Activated CD8-positive, alpha-beta T cell treated with anti-CD3 and anti-CD28 coated beads for 36 hours (primary cell): ENCODE results near the gene HSD17B12. TPM values are rescaled to one million over a fixed set of nuclear protein-coding genes. Genes with fewer than 3 reads are reported as not detected.
"Not testable (repeated sequence)": the region's sequence is repeated elsewhere in the genome, so short reads cannot be mapped to it uniquely, and the experiment has no call there.

Experiments used
- ATAC-seq: fragments of 200-7000 bp; cut with Tn5 transposase; one replicate; pipeline ENCODE4 v1.10.0; 2021; ENCODE audit warnings: mild to moderate bottlenecking, moderate library complexity
- CTCF ChIA-PET: fragments of 350-600 bp; sonication (Branson Sonifier 250); formaldehyde crosslinking; loops from one replicate; lab custom pipeline; 2021; ENCODE audit warnings: antibody characterized with exemption; lab: Charles Lee
- POLR2A ChIA-PET: fragments of 350-600 bp; sonication (Branson Sonifier 250); formaldehyde crosslinking; loops from one replicate; lab custom pipeline; 2021; ENCODE audit warnings: antibody characterized with exemption; lab: Charles Lee
- DNase-seq: peaks from one replicate; pipeline ENCODE4 v3.0.0-alpha.2; 2020
- H3K27ac Mint-ChIP-seq: one replicate; pipeline ENCODE4 v1.8.0; 2021; ENCODE audit warnings: mild to moderate bottlenecking, mixed read lengths
- H3K27me3 Mint-ChIP-seq: one replicate; pipeline ENCODE4 v1.8.0; 2021; ENCODE audit warnings: mixed read lengths
- H3K36me3 Mint-ChIP-seq: one replicate; pipeline ENCODE4 v1.8.0; 2021; ENCODE audit warnings: low read depth, mixed read lengths
- H3K4me1 Mint-ChIP-seq: one replicate; pipeline ENCODE4 v1.8.0; 2021; ENCODE audit warnings: low read depth, mixed read lengths
- H3K4me3 Mint-ChIP-seq: one replicate; pipeline ENCODE4 v1.8.0; 2021; ENCODE audit warnings: mild to moderate bottlenecking, moderate library complexity, mixed read lengths
- H3K9me3 Mint-ChIP-seq: one replicate; pipeline ENCODE4 v1.8.0; 2021; ENCODE audit warnings: mixed read lengths
- intact Hi-C: fragments of 100-400 bp; cut with micrococcal nuclease; formaldehyde crosslinking; loops from one replicate; pipeline ENCODE4 v1.10.0; 2022
- total RNA-seq, 2 experiments: library from RNA; stranded (reverse); gene quantifications; one replicate each; pipeline ENCODE4 v1.2.3, GENCODE V29; 2021
- TF ChIP-seq, protein P1 (sequence below): fragments of 200-600 bp; IDR thresholded peaks from one replicate; pipeline ENCODE4 v1.8.0; 2022; ENCODE audit warnings: antibody characterized with exemption, mild to moderate bottlenecking

HSD17B12 gene
- total RNA-seq, 2 experiments from 2014 or later: 44.8 to 46.8 TPM

DNA sequence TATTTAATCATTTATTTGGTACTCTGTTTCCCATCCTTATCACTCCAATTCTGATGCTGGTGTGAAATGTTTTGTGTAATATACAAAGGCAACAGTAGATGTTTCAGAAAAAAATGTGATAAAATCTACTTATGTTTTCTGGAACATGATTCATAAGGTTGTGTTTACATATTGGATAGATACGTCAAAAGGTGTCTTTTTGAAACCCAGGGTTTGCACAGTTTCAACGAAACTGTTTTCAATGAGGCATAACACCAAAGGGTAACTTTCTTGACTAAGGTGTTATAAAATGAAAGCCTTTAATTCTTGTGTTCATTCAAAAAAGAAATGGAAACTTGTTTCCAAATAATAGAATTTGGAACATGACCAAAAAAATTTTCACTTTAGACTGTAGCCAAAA, 33.8 kb upstream of the HSD17B12 start:
- H3K27ac Mint-ChIP-seq: no peak overlapping the region
- CTCF ChIA-PET: no interaction called here
- peaks cover 12% of the 10 kb centered on the region for H3K9me3 Mint-ChIP-seq
- TF ChIP-seq, protein P1, sequence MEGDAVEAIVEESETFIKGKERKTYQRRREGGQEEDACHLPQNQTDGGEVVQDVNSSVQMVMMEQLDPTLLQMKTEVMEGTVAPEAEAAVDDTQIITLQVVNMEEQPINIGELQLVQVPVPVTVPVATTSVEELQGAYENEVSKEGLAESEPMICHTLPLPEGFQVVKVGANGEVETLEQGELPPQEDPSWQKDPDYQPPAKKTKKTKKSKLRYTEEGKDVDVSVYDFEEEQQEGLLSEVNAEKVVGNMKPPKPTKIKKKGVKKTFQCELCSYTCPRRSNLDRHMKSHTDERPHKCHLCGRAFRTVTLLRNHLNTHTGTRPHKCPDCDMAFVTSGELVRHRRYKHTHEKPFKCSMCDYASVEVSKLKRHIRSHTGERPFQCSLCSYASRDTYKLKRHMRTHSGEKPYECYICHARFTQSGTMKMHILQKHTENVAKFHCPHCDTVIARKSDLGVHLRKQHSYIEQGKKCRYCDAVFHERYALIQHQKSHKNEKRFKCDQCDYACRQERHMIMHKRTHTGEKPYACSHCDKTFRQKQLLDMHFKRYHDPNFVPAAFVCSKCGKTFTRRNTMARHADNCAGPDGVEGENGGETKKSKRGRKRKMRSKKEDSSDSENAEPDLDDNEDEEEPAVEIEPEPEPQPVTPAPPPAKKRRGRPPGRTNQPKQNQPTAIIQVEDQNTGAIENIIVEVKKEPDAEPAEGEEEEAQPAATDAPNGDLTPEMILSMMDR: no peak
- H3K27me3 Mint-ChIP-seq: no peaks in the 10 kb centered on the region
- POLR2A ChIA-PET: no interaction called here
- H3K36me3 Mint-ChIP-seq: peaks cover 14% of the 10 kb centered on the region
- ATAC-seq (no peak), DNase-seq (no peak)
- H3K4me1 Mint-ChIP-seq: peaks cover 23% of the 10 kb centered on the region
- no peak overlapping the region for H3K4me3 Mint-ChIP-seq
- intact Hi-C loops: no loop called here

DNA sequence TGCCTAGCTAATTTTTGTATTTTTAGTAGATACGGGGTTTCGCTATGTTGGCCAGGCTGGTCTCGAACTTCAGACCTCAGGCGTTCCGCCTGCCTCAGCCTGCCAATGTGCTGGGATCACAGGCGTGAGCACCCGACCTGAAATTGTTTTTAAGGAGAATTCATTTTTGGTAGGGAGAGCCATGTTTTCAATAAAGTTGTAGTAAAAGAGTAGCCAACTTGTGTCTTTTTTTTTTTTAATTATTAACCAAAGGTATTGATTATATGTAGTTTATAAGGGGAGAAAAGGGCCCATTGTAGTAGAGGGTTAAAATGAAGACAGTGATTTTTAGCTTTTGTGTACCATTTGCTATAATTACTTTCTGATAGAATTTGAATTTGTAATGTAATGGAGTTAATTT, 31.6 kb upstream of the HSD17B12 start:
- ATAC-seq (no peak), DNase-seq (no peak)
- H3K4me3 Mint-ChIP-seq: no peak overlapping the region
- no peaks in the 10 kb centered on the region for H3K27me3 Mint-ChIP-seq
- intact Hi-C loops: no loop called here
- ChIA-PET POLR2A (no interaction called here), CTCF (no interaction called here)
- peaks cover 20% of the 10 kb centered on the region for H3K4me1 Mint-ChIP-seq
- H3K27ac Mint-ChIP-seq: no peak overlapping the region
- H3K9me3 Mint-ChIP-seq: peaks cover 11% of the 10 kb centered on the region
- TF ChIP-seq, protein P1: no peak
- H3K36me3 Mint-ChIP-seq: peaks cover 10% of the 10 kb centered on the region

DNA sequence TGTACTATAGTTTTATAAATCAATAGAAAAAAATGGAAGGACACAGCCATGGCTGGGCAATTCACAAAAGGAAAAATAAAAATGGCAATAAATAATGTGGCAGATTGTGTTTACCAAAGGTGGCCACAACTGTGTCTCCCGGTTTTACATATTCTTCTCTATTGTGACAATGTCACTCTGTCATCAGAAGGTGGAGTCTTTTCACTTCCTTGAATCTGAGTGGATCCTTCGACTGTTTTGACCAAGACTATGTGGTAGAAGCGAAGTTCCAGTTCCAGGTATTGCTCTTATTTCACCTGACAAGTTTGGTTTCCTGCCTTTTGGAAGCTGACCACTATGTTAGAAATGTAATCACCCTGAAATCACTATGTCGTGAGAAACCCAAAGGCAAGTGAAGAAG, 31.0 kb upstream of the HSD17B12 start:
- ChIA-PET CTCF (no interaction called here), POLR2A (no interaction called here)
- Mint-ChIP-seq H3K27me3 (no peaks in the 10 kb centered on the region), H3K4me3 (no peak overlapping the region), H3K36me3 (peaks cover 8% of the 10 kb centered on the region), H3K27ac (no peak overlapping the region), H3K4me1 (peaks cover 19% of the 10 kb centered on the region), H3K9me3 (peaks cover 10% of the 10 kb centered on the region)
- DNase-seq: no peak
- no peak for ATAC-seq
- TF ChIP-seq, protein P1: no peak
- intact Hi-C loops: no loop called here

DNA sequence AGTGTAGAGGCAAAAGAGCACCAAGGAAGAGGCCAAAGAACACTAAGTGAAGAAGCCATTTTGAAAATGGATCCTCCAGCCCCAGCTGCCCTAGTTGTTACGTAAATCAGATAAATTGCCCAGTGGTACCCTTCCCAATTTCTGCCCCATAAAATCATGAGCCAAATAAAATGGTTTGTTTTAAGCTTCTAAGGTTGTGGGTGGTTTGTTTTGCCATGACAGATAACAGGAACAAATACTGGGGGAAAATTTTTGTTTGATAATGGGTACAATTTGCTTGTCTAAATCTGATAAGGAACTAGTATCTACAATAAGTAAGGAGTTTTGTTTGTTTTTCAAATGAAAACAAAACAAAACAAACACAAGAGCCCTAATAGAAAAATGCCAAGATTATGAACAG, 30.6 kb upstream of the HSD17B12 start:
- peaks cover 10% of the 10 kb centered on the region for H3K9me3 Mint-ChIP-seq
- ChIA-PET POLR2A (no interaction called here), CTCF (no interaction called here)
- intact Hi-C loops: no loop called here
- no peak for ATAC-seq
- H3K27me3 Mint-ChIP-seq: no peaks in the 10 kb centered on the region
- TF ChIP-seq, protein P1: no peak
- DNase-seq: no peak
- peaks cover 8% of the 10 kb centered on the region for H3K36me3 Mint-ChIP-seq
- no peak overlapping the region for H3K27ac Mint-ChIP-seq
- H3K4me3 Mint-ChIP-seq: no peak overlapping the region
- H3K4me1 Mint-ChIP-seq: peaks cover 16% of the 10 kb centered on the region

DNA sequence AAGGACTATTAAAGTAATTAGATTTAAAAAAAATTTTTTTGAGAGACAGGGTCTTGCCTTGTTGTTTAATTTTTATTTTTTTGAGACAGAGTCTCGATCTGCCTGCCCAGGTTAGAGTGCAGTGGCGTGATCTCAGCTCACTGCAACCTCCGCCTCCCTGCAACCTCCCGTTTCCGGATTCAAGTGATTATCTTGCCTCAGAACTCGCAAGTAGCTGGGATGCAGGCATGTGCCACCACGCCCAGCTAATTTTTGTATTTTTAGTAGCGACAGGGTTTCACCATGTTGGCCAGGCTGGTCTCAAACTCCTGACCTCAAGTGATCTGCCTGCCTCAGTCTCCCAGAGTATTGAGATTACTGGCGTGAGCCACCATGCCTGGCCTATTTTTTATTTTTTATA, 17.5 kb upstream of the HSD17B12 start:
- H3K27ac Mint-ChIP-seq, H3K4me3 Mint-ChIP-seq, ATAC-seq, POLR2A ChIA-PET, H3K4me1 Mint-ChIP-seq, H3K36me3 Mint-ChIP-seq, H3K9me3 Mint-ChIP-seq, intact Hi-C loops, DNase-seq: not testable (repeated sequence)
- peaks cover 20% of the 10 kb centered on the region for H3K27me3 Mint-ChIP-seq
- CTCF ChIA-PET: interaction anchor here (1.0 kb wide), 1 partner anchor 11 kb away, joined by 3 read pairs; no protein-coding TSS in a partner anchor

DNA sequence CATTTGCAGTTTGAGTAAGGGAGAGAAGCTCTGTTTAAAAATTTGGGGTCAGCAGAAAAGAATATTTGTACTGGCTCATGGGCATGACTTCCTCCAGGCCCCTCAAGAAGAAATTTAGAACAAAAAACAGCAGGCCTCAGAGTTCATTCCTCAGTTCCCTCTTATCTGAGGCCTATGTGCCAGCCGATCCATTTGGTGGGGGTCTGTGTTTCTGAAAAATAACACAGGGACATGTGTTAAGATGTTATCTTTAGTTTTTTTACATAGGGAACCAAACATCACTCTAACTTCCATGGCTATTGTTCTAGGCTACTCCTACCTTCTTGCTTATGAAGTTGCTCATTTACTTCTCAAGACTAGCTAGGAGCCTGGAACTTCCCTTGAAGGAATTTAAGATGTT, 16.2 kb upstream of the HSD17B12 start:
- no peaks in the 10 kb centered on the region for H3K36me3 Mint-ChIP-seq
- no peak overlapping the region for H3K27ac Mint-ChIP-seq
- H3K4me3 Mint-ChIP-seq: no peak overlapping the region
- H3K27me3 Mint-ChIP-seq: peaks cover 14% of the 10 kb centered on the region
- no peak for ATAC-seq
- no peaks in the 10 kb centered on the region for H3K9me3 Mint-ChIP-seq
- TF ChIP-seq, protein P1: no peak
- ChIA-PET CTCF (interaction anchor here (1.2 kb wide), 1 partner anchor 16 kb away, joined by 4 read pairs; the partner anchor contains the start of gene HSD17B12), POLR2A (no interaction called here)
- intact Hi-C loops: no loop called here
- no peaks in the 10 kb centered on the region for H3K4me1 Mint-ChIP-seq
- DNase-seq: no peak

DNA sequence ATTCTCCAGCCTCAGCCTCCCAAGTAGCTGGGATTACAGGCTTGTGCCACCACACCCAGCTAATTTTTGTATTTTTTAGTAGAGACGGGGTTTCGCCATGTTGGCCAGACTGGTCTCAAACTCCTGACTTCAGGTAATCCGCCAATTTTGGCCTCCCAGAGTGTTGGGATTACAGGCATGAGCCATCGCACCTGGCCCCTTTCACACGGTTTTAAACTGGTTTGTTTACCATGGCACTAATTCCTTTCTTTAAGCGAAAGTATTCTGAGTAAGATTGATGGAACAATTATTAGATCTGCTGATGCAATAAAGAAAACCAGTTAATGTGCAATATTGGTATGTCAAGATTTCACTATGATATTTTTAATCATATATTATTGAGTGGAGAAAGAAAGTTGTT, 9.3 kb upstream of the HSD17B12 start:
- CTCF ChIA-PET, ATAC-seq, H3K9me3 Mint-ChIP-seq, intact Hi-C loops, H3K4me3 Mint-ChIP-seq, H3K36me3 Mint-ChIP-seq, H3K27ac Mint-ChIP-seq, H3K4me1 Mint-ChIP-seq, DNase-seq: not testable (repeated sequence)
- POLR2A ChIA-PET: interaction anchor here (0.6 kb wide), 1 partner anchor 390 kb away, joined by 3 read pairs; no protein-coding TSS in a partner anchor
- H3K27me3 Mint-ChIP-seq: peaks cover 18% of the 10 kb centered on the region
